ENCODE results near the gene EHMT2. TPM values are rescaled to one million over a fixed set of nuclear protein-coding genes. Genes with fewer than 3 reads are reported as not detected.

Gene EHMT2
- total RNA-seq, 1 experiment from 2014 or later = 84.0 TPM

GRCh38 chr6:31881136-31881859 lies 16.2 kb downstream of the EHMT2 start:
- ChIA-PET POLR2A (no interaction called here), RAD21 (ENCODE audit: low non-redundant PET in 1 of 2, low total read pairs in 2 of 2, uncharacterized antibody in 2 of 2, unreplicated experiment in 2 of 2) (no interaction called here), CTCF (no interaction called here)
- no peak for TF ChIP-seq REST (IDR thresholded peaks at IDR 0.05; ENCODE audit: low read depth)
- no peak for TF ChIP-seq ZBTB33 (IDR thresholded peaks at IDR 0.05; ENCODE audit: extremely low read depth, insufficient replicate concordance, low read length)
- no peak for TF ChIP-seq CBX3 (IDR thresholded peaks at IDR 0.05; ENCODE audit: low read depth)
- no peak for TF ChIP-seq SRF (IDR thresholded peaks at IDR 0.05; ENCODE audit: low read depth)
- no peak for TF ChIP-seq ATF3 (IDR thresholded peaks at IDR 0.05)
- TF ChIP-seq RAD21 (IDR thresholded peaks at IDR 0.05; ENCODE audit: low read depth) = no peak
- TF ChIP-seq CTCF (IDR thresholded peaks at IDR 0.05 in 2 of 3, conservative IDR thresholded peaks at IDR 0.05 in 1 of 3; ENCODE audit: borderline replicate concordance in 1 of 3, insufficient read depth in 1 of 3, low read depth in 2 of 3, low read length in 2 of 3) = no peak
- no peak for TF ChIP-seq CEBPB (IDR thresholded peaks at IDR 0.05; ENCODE audit: low read depth)
- no peak for TF ChIP-seq SP1 (IDR thresholded peaks at IDR 0.05; ENCODE audit: low read depth)
- TF ChIP-seq ZNF274 (IDR thresholded peaks at IDR 0.05; ENCODE audit: low read depth, low read length) = no peak
- TF ChIP-seq EZH2 (IDR thresholded peaks at IDR 0.05) = no peak
- TF ChIP-seq JUND (IDR thresholded peaks at IDR 0.05) = no peak
- TF ChIP-seq YY1 (IDR thresholded peaks at IDR 0.05; ENCODE audit: extremely low read depth, insufficient replicate concordance, low read depth, low read length) = no peak
- no peak for TF ChIP-seq EGR1 (IDR thresholded peaks at IDR 0.05; ENCODE audit: low read depth)
- no peak for TF ChIP-seq EZH2phosphoT487 (IDR thresholded peaks at IDR 0.05; ENCODE audit: borderline replicate concordance)
- Histone ChIP-seq H3K4me1 (ENCODE audit: control insufficient read depth in 1 of 2, insufficient read depth in 2 of 2, low read length in 2 of 2) (no peaks in the 10 kb centered on the region), H2AFZ (ENCODE audit: low read depth, low read length, poor library complexity, severe bottlenecking) (no peak overlapping the region), H3K4me2 (ENCODE audit: low read length) (no peak overlapping the region), H3K9me2 (ENCODE audit: insufficient read depth) (no peaks in the 10 kb centered on the region), H3K79me2 (ENCODE audit: insufficient read depth, low read length) (no peaks in the 10 kb centered on the region), H3K9ac (ENCODE audit: low read length) (no peak overlapping the region), H3K9me3 (ENCODE audit: control insufficient read depth in 1 of 2, insufficient read depth in 1 of 2, low read depth in 1 of 2, low read length in 2 of 2) (no peaks in the 10 kb centered on the region), H4K20me1 (ENCODE audit: insufficient read depth) (no peaks in the 10 kb centered on the region), H3K36me3 (ENCODE audit: control insufficient read depth in 1 of 2, insufficient read depth in 2 of 2, low read length in 2 of 2) (peaks cover 35 to 47% of the 10 kb centered on the region in 2 experiments), H3K4me3 (replicated peaks in 1 of 2; ENCODE audit: low read depth in 1 of 2, low read length in 2 of 2) (no peak overlapping the region), H3K27me3 (ENCODE audit: insufficient read depth, low read length) (no peaks in the 10 kb centered on the region), H3K27ac (ENCODE audit: low read depth, low read length) (no peak overlapping the region)
- DNase-seq (ENCODE audit: low read depth, low spot score) = no peak
- no TSS peak for BruUV-seq (replicated peaks)
- ATAC-seq = no peak
- intact Hi-C loops (cut with micrococcal nuclease) = no loop called here

All from HCT116 (cell line).